Suppressor macrophage (primary cell): ENCODE data around the gene SIRT3.

ENCODE experiments used
- DNase-seq, 4 experiments: peaks; one replicate each; pipeline ENCODE4 v3.0.0-alpha.2; 2020 to 2022

The SIRT3 gene

DNA sequence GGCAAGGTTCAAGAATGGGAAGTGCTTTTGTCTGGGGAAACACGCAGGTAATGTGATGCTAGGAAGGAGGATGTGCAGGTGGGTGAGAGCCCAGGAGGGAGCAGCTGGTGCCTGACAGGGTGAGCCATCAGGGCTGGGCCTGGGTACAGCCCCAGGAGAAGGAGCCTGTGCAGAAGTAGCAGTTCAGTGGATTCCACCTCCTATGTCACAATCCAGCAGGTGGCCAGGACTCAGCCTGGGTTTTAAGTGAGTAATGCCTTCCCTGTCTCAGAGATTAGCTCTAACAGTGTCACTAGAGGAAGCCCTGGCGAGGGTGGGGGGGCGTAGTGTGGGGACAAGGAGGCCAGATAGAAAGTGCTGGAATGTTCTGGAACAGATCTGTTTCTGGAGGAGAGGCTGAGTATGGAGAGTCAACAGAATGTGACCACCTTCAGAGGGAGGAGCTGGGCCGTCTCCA, 20.5 kb downstream of the SIRT3 start:
- DNase-seq, result no peak

DNA sequence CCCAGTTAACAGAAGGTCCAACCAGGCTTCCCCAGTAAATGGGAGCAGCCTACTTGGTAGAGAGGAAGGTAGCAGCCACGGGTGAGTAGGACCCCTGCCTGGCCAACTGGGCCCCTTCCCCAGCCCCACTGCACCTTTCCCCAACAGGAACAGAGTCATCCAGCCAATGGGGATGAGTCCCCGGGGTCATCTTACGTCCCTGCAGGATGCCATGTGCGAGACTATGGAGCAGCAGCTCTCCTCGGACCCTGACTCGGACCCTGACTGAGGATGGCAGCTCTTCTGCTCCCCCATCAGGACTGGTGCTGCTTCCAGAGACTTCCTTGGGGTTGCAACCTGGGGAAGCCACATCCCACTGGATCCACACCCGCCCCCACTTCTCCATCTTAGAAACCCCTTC, 22.1 kb downstream of the SIRT3 start:
- no peak for DNase-seq

- DNase-seq, result no peak
Observed at GRCh38 chr11:213111-213510, 23.0 kb downstream of the SIRT3 start.

GRCh38 chr11:212150-213100, 23.7 kb downstream of the SIRT3 start:
- DNase-seq, result no peak

DNA sequence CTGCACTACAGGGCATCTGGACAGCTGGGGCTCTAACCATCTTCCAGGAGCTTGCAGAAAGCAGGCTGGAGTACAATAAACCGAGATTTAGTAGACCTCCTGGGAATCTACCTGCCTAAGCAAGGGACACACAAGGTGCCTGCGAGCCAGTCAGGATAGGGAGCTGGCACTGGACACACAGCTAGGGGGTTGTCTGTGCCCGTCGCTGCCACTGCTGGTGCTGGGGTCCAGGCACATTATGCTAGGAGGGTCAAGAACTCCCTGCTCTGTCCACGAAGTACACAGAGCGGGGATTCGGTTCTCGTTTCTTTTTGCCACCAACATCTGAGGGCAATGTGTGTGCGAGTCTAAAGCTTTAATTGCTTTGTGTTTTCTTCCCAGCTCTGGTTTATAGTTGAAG, 24.4 kb downstream of the SIRT3 start:
- no peak for DNase-seq

DNA sequence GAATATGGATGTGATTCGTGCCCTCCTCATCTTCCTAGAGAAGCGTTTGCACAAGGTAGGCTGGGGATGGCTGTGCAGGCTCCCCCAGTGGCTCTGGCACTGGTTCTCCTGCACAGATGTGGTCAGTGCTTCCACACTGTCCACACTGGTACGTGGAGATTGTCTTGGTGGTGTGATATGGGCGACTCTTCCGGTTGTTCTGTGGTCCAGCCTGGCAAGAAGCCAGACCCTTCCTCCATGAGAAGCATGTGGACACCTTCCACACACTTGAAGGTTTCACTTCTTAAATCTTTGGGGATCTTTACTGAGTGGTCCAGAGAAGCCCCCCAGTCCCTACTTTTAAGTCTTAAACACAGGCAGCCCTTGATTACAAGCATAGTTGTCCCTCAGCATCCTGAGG, 24.8 kb downstream of the SIRT3 start:
- DNase-seq, result no peak

DNA sequence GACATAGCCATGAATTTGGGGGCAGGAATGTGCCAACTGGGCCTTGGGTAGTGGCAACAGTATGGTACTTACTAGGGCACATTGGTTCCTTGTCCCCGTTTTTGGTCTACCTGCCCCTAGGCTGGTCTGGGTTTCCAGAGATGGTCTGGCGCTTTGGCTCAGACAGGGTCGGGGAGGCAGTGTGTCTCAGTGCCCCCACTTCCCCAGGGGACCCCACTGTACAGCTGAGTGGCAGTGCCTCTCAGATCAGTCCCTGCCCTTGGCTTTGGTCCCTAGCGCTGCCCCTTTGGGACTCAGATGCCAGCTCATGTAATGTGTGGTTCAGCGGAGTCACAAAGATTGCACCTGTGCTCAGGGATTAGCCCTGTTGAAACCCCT, 25.4 kb downstream of the SIRT3 start:
- no peak for DNase-seq

- no peak for DNase-seq
Observed at GRCh38 chr11:210122-210802, 25.9 kb downstream of the SIRT3 start.

DNA sequence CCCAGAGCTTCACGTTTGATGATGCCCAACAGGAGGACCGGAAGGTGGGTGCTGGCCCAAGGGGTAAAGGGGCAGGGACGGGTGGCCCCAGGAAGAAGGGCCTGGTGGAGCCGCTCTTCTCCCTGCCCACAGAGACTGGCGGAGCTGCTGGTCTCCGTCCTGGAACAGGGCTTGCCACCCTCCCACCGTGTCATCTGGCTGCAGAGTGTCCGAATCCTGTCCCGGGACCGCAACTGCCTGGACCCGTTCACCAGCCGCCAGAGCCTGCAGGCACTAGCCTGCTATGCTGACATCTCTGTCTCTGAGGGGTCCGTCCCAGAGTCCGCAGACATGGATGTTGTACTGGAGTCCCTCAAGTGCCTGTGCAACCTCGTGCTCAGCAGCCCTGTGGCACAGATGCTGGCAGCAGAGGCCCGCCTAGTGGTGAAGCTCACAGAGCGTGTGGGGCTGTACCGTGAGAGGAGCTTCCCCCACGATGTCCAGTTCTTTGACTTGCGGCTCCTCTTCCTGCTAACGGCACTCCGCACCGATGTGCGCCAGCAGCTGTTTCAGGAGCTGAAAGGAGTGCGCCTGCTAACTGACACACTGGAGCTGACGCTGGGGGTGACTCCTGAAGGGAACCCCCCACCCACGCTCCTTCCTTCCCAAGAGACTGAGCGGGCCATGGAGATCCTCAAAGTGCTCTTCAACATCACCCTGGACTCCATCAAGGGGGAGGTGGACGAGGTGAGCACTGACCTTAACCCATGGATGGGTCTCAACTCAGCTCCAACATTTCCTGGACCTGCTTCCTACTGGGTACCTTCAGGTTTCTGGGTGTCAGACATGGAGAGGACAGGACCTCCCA, 26.6 kb downstream of the SIRT3 start:
- DNase-seq, result peak in 3 of 4 experiments; percentile 6 to 29 (median 22)

DNA sequence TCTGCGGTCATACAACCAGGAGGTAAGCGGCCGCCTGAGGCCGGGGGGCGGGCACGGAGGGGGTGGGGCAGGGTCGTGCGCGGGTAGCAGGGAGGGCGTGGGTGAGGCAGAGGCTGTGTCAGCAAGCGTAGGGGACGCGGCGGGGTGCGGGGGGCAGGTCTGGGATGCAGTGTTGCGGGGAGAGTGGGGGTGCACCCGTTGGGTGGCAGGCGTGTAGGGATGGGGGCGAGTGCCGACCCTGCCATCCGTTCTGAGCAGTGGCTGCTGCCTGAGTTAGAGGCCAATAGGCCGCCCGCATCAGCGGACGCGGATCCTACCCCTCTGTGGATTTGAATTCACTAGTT, 27.3 kb downstream of the SIRT3 start:
- DNase-seq, result no peak

- peak; percentile 94 to 97 (median 96) for DNase-seq
Observed at GRCh38 chr11:208181-208916, 27.8 kb downstream of the SIRT3 start.

DNA sequence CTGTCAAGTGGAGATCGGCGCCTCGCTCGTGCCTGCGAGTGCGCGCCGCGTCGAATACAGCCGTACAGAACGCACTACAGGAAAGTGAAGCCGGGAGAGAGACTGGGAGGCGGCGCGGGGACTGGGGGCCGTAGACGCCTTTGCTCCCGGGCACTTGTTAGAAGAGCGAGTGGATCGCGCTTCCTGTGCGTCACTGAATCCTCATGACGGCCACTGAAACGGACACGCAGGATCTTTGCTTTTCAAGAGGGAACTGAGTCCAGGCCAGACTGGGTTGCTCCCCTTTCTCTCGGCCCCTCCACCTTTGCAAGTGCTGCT, 28.3 kb downstream of the SIRT3 start:
- DNase-seq, result peak; percentile 77 to 85 (median 81)

DNA sequence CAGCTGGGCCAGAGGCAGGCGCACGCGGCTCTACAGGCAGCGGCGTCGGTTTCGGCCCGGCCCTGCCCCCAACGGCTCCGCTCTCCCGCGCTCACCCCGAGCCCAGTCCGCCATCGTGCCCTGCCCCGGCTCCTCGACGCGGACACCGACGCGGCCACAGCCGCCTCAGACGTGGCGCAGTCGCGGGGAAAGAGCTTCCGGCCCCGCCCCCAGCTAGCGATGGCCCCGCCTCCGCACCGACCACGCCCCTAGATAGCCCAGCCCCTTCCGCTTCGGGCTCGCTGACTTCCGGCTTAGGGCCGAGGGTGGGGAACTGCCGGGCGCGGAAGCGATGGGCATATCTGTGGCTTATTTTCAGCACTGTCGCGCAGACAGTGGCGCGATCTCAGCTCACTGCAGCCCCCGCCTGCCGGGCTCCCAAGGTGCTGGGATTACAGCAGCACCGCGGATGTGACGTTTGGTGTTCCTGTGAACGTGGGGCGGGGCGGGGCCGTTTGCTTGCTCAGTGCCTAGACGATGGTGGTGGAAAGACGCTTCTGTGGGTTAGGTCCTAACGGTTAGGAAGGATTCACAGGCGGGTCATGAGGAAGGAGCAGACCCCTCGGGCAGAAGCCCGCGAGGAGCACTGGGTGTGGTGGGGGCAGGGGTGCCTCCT, 28.8 kb downstream of the SIRT3 start, which contains the start of the genes BET1L and RIC8A:
TSS of gene BET1L (minus strand) at position 192 of the 655 bp plus-strand sequence. CDS start at position 114, 78 bp downstream.
TSS of gene RIC8A (plus strand) at position 501 of the 655 bp plus-strand sequence. CDS start 1,147 bp downstream, outside the sequence.
- peak; percentile 99 for DNase-seq

- peak; percentile 52 to 68 (median 64) for DNase-seq
Observed at GRCh38 chr11:206526-207207, 29.5 kb downstream of the SIRT3 start.

DNA sequence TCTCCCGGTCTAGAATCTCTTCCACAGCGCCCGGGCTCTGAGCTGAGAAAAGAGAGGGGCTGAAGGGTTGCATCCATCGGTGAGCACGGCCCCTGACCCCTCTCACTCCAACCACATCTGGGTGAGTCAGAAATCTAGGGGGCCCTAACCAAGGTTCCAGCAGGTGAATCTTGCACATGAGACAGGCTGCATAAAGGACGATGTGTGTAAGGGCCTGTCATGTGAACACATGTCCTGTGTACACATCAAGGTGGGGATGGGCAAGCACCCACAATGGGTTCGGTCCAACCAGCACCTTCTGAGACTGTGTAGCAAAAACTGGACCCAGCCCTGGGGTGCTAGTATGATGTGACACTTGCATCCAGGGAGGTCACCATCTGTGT, 30.1 kb downstream of the SIRT3 start:
- DNase-seq, result no peak

DNA sequence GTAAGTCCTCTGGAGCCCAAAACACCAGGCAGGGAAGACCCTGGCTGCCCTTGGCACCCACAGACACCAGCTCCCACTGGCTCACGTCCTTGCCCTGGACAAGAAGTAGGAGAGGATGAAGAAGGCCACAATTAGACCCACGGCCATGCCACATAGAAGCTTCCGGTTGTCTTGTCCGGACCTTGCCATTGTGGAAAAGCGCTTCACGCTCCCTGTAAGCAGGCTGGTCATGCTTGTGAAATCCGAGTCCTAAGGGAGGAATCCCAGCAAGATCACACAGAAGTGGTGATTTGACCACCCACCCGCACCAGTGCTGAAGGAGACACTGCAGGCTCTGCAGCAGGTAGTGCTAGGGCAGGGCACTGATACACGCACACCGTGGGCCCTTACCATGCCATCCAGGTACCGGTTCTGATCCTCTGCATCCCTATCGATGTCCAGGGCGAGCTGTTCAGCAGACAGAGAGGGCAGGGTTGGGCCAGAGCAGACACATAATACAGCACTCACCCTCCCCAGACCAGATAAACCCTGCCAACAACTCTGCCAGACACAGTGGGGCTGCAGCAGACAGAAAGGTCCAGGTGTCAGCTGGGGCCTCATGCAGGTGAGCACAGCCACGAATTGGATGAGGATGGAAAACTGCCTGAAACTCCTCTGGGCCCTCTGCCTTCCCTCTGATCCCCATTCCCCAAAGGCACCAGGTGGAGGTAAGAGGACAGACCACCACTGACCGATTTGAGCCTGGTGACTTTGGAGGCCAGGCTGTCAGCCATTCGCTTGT, 30.7 kb downstream of the SIRT3 start:
- no peak for DNase-seq

GRCh38 chr11:204587-205109, 31.5 kb downstream of the SIRT3 start:
- DNase-seq, result no peak

DNA sequence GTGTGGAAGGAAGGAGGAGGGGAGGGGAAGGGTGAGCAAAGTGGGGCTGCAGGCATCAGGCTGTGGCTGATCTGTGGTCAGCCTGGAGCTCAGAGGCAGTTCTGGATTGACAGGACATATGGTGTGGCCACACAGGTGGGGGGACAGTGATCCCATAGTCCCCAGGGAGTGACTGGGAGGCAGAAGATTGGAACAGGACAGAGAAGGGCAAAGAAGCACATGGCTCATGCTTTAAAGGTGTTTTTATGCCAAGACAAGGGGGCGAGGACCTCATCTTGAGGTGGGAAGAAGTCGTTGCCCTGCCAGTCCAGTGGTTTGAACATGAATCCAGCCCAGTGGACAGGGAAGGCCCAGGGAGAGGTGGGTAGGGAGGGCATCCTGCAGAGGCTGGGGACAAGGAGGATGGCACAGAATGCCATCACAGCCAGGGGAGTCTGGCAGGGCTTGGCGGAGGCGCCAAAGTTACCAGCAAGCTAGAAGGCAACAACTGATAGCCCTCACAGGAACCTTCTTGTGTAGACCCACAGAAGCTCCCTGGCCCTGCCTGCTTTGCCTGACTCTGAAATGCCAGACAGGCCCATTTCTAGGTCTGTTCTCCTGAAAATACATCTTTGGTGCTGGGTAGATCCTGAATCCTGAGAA, 32.1 kb downstream of the SIRT3 start:
- no peak for DNase-seq
